GM18909 (cell line): ENCODE results near the gene BSDC1.

Experiments used
- ATAC-seq: cut with Tn5 transposase; IDR thresholded peaks from one replicate; pipeline ENCODE4 v1.9.1; 2021; ENCODE audit warnings: mild to moderate bottlenecking; ENCODE audit not compliant: unreplicated experiment, poor library complexity

BSDC1 gene

DNA sequence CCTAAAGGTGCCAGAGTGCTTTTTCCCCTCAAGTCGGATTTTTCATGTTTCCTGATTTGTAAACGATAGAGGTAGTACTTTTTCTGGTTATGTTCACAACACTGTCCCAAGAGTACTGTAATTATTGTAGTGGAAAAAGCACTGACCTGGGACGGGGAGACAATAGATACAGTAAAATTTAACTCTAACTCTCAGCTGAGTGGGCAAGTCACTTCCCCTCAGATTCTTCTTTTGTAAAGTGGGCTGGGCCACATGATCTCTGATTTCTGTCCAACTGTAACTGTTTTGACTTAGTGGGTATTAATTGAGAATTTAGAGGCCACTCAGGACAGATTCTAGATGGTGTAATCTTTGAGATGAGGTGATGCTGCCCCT lies 77.4 kb downstream of the BSDC1 start:
- no peak for ATAC-seq
